Stimulated activated CD4-positive, alpha-beta T cell treated with anti-CD3 and anti-CD28 coated beads, Interleukin-4, amount 100 ng/mL, for 48 hours (primary cell): ENCODE data around the gene UTP25.
"Not testable (repeated sequence)": the region's sequence is repeated elsewhere in the genome, so short reads cannot be mapped to it uniquely, and the experiment has no call there.

ENCODE experiments used
- DNase-seq, 2 donors: peaks; one replicate each; pipeline ENCODE4 v3.0.0-alpha.2; 2020; ENCODE audit warnings: low read depth in 2 of 2

The UTP25 gene

GRCh38 chr1:209895709-209896108, 67.9 kb downstream of the UTP25 start:
- peak in 1 of 2 donors; percentile 13 for DNase-seq

GRCh38 chr1:209896346-209896745, 68.6 kb downstream of the UTP25 start:
- DNase-seq, result no peak

DNA sequence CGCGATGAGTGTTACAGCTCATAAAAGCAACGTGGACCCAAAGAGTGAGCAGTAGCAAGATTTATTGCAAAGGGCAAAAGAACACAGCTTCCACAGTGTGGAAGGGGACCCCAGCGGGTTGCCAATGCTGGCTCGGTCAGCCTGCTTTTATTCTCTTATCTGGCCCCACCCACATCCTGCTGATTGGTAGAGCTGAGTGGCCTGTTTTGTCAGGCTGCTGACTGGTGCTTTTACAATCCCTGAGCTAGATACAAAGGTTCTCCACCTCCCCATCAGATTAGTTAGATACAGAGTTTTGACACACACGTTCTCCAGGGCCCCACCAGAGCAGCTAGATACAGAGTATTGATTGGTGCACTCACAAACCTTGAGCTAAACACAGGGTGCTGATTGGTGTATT, 70.5 kb downstream of the UTP25 start:
- not testable (repeated sequence) for DNase-seq

- DNase-seq, result not testable (repeated sequence)
Observed at GRCh38 chr1:209898851-209899250, 71.1 kb downstream of the UTP25 start.

DNA sequence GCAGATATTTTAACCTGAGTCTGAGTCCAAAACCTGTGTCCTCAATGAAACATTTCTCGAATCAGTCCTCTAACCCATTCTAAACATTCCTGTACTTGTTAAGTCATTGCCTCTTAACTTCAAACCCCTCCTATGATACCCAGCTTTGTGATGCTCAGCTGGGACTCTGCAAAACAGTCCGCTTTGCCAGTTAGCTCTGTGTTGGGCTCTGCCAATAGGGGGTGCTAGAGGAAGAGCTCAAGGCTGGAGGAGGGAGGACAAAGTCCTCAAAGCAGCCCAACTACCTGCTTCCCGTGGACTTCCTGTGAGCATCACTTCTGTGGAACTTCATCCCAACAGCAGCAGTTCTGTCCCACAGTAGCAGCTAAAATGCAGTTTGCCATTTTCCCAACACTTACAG, 72.2 kb downstream of the UTP25 start:
- DNase-seq, result peak in 1 of 2 donors; percentile 16

DNA sequence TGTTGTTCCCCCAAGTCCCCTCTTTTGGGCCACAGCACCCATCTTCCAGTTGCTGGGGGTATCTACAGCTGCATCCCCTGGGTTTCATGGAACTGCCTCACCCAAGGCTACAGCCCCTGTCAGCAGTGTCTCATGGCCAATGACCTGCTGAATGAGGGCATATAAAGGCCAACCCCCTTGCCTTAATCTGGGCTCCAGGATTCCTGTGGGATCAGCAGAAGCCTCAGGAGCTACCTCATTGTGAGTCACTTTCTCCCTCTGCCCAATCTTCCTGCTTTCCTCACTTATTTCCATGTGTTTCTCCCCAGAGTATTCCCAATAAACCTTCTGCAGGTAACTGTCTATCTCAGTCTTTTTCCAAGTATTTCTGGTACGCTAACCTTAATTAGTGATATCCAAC, 73.0 kb downstream of the UTP25 start:
- DNase-seq, result no peak

GRCh38 chr1:209901211-209901610, 73.4 kb downstream of the UTP25 start:
- DNase-seq, result no peak

- DNase-seq, result not testable (repeated sequence)
Observed at GRCh38 chr1:209904774-209905173, 77.0 kb downstream of the UTP25 start.
